SJCRH30 (cell line): Measurements from ENCODE around the gene PNMA8B. TPM values are rescaled to one million over a fixed set of nuclear protein-coding genes. Genes with fewer than 3 reads are reported as not detected.
"Not testable (repeated sequence)": the region's sequence is repeated elsewhere in the genome, so short reads cannot be mapped to it uniquely, and the experiment has no call there.

Source experiments
- DNase-seq, 2 experiments: peaks; one replicate each; pipeline ENCODE4 v3.0.0-alpha.2; 2015 to 2020
- H3K27ac ChIP-seq: fragments of 250-450 bp; sonication (Bioruptor Pico); 2 replicates; pipeline ENCODE4 v1.5.1; 2020; ENCODE audit warnings: mild to moderate bottlenecking, moderate library complexity
- H3K27me3 ChIP-seq: fragments of 250-450 bp; sonication (Bioruptor Pico); 2 replicates; pipeline ENCODE4 v1.5.1; 2020; ENCODE audit warnings: mild to moderate bottlenecking, moderate library complexity
- H3K36me3 ChIP-seq: fragments of 250-450 bp; sonication (Bioruptor Pico); 2 replicates; pipeline ENCODE4 v1.5.1; 2020; ENCODE audit warnings: mild to moderate bottlenecking, moderate library complexity
- H3K4me1 ChIP-seq: fragments of 250-450 bp; sonication (Bioruptor Pico); 2 replicates; pipeline ENCODE4 v1.5.1; 2020; ENCODE audit warnings: mild to moderate bottlenecking, moderate library complexity
- H3K4me3 ChIP-seq: fragments of 250-450 bp; sonication (Bioruptor Pico); 2 replicates; pipeline ENCODE4 v1.5.1; 2020; ENCODE audit warnings: mild to moderate bottlenecking, moderate library complexity
- H3K9me3 ChIP-seq: fragments of 250-450 bp; sonication (Bioruptor Pico); replicated peaks from 2 replicates; pipeline ENCODE4 v1.5.1; 2020; ENCODE audit warnings: mild to moderate bottlenecking, moderate library complexity
- total RNA-seq: library from RNA; depleted of rRNA; stranded (reverse); fragments of >200 nt; shearing (Covaris generic); gene quantifications from 2 replicates; pipeline ENCODE4 v1.2.3, GENCODE V29; 2014; rRNA removed

Gene PNMA8B, protein sequence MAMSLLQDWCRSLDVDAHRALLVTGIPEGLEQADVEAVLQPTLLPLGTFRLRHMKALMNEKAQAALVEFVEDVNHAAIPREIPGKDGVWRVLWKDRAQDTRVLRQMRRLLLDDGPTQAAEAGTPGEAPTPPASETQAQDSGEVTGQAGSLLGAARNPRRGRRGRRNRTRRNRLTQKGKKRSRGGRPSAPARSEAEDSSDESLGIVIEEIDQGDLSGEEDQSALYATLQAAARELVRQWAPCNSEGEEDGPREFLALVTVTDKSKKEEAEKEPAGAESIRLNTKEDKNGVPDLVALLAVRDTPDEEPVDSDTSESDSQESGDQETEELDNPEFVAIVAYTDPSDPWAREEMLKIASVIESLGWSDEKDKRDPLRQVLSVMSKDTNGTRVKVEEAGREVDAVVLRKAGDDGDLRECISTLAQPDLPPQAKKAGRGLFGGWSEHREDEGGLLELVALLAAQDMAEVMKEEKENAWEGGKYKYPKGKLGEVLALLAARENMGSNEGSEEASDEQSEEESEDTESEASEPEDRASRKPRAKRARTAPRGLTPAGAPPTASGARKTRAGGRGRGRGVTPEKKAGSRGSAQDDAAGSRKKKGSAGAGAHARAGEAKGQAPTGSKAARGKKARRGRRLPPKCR
- total RNA-seq, result 0.04 TPM in 1 of 2 replicates, not detected in the other

DNA sequence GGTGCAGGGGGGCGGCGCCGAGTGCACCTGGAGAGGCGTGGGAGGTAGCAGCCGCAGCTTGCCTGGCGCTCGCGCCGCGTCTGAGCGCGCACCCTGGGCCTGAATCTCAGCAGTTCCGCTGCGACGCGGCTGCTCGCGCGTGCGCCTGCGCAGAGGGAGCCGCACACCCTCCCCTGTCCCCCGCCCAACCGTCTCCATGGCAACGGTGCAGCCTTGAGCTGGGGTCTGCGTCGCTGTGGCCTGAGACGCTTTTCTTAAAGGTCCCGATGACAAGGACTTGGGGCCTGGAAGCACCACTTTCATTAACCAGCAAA lies at the start of gene PNMA8B:
Gene PNMA8B (minus strand): TSS at position 82 of the 314 bp plus-strand sequence. CDS start 402 bp downstream, outside the sequence.
- peak within 1 kb of the TSS; percentile 12; the same call in 1 of the 2 replicates for H3K4me3 ChIP-seq
- no peaks in the 10 kb centered on the region for H3K36me3 ChIP-seq
- no peaks in the 10 kb centered on the region for H3K9me3 ChIP-seq
- peaks cover 7% of the 10 kb centered on the region; the same call in 1 of the 2 replicates for H3K27me3 ChIP-seq
- H3K27ac ChIP-seq, result no peak within 1 kb of the TSS
- H3K4me1 ChIP-seq, result no peaks in the 10 kb centered on the region
- DNase-seq, result peak; percentile 38 to 47

GRCh38 chr19:46544651-46545050 lies 49.0 kb upstream of the PNMA8B start:
- Histone ChIP-seq H3K27ac (no peak overlapping the region), H3K4me3 (no peak overlapping the region), H3K36me3 (no peaks in the 10 kb centered on the region), H3K9me3 (peaks cover 4% of the 10 kb centered on the region; the same call in 1 of the 2 replicates), H3K27me3 (no peaks in the 10 kb centered on the region), H3K4me1 (no peaks in the 10 kb centered on the region)
- DNase-seq, result no peak

DNA sequence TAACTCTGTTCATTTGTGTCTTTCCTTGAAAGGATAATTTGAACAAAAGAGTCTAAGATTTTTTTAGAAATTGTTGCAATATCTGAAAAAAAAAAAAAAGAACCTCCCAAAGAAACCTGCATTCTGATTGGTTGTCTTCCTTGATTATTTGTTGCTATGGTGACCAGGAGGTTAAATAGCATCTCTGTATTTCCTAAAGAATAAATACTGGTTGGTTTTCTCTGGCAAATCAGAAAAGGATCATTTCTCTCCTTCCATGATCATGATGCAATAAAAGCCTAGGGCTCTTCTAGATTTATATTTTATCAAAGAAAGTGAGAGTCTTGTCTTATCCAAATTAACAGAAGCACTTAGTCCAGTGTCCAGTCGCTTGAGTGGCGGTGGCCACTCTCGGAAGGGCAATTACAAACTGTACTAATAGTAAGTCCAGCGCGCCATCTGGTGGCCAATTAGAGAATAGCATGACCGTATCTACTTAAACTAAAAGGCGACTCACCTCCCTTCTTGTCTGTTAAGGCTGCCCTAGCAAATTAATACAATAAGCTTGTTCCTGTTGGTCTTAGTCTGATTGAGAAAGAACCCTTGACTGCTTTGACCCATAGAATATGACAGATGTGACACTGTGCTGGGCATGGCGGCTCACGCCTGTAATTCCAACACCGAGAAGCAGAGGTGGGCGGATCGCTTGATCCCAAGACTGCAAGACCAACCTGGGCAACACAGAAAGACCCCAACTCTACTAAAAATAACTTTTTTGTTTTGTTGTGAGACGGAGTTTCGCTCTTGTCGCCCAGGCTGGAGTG lies 47.0 kb upstream of the PNMA8B start:
- H3K4me3 ChIP-seq, result no peak overlapping the region
- H3K27ac ChIP-seq, result no peak overlapping the region
- no peaks in the 10 kb centered on the region for H3K27me3 ChIP-seq
- DNase-seq, result peak; percentile 87 to 92
- H3K9me3 ChIP-seq, result no peaks in the 10 kb centered on the region
- no peaks in the 10 kb centered on the region for H3K4me1 ChIP-seq
- H3K36me3 ChIP-seq, result no peaks in the 10 kb centered on the region

DNA sequence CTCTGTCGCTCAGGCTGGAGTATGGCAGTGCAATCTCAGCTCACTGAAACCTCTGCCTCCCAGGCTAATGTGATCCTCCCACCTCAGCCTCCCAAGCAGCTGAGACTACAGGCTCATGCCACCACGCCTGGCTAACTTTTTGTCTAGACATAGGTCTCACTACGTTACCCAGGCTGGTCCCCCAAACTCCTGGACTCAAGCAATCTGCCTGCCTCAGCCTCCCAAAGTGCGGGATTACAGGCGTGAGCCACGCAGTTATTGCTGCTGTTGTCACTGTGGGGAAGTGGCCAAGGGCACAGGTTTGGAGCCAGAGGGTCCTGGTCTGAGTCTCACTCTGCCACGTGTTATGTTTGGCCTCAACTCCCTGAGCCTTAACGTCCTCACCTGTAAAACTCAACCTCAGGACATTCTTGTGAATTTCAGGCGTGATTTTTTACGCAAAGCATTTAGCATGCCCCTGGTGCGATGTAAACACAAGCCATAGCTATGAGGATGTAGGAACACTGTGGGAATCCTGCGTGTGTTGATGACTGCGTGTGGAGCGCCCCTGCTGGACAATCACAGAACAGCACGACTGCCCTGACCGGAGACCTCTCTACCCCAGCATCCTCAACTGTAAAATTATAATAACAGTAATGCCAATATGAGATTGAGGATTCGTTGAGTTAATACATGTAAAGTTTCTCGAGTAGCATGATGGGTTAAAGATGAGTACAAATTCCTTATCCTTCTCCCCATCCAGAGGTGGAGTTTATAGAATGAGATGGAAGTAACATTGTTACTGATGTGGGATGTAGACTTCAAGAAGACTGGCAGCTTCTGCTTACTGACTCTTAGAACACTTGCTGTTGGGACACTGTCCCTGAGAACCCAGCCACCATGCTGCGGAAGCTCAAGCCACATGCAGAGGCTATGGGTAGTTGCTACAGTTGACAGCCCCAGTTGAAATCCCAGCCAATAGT lies 41.8 kb upstream of the PNMA8B start:
- no peaks in the 10 kb centered on the region for H3K27me3 ChIP-seq
- DNase-seq, result peak; percentile 37 to 66

DNA sequence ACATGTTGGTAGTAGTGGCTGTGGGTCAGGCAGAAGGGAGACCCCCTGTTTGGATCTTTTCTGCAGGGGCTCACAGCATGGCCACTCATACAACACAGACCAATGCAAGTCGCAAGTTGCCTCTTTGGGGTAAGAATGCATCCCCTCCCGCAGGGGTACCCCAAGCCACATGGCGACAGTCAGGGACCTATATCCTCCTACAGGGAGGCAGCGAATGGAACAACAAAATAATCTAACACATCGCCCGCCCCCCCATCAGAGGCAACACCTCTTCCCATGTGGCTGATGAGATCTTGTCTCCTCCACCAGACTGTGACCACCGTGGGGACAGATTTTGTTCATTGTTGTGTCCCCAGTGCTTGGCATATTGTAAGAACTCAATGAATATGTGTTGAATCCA lies 40.7 kb upstream of the PNMA8B start:
- H3K27me3 ChIP-seq, result no peaks in the 10 kb centered on the region
- no peaks in the 10 kb centered on the region for H3K4me1 ChIP-seq
- no peak overlapping the region for H3K4me3 ChIP-seq
- H3K9me3 ChIP-seq, result no peaks in the 10 kb centered on the region
- no peak for DNase-seq
- no peaks in the 10 kb centered on the region for H3K36me3 ChIP-seq
- no peak overlapping the region for H3K27ac ChIP-seq

More for the DNA sequence above, 41.8 kb upstream of the PNMA8B start:
- H3K4me1 ChIP-seq, result no peaks in the 10 kb centered on the region
- no peaks in the 10 kb centered on the region for H3K36me3 ChIP-seq
- H3K27ac ChIP-seq, result no peak overlapping the region
- no peaks in the 10 kb centered on the region for H3K9me3 ChIP-seq
- no peak overlapping the region for H3K4me3 ChIP-seq

- Histone ChIP-seq H3K36me3 (no peaks in the 10 kb centered on the region), H3K27ac (no peak overlapping the region)
- DNase-seq, result no peak
Measured at GRCh38 chr19:46533621-46534081, 38.0 kb upstream of the PNMA8B start.

DNA sequence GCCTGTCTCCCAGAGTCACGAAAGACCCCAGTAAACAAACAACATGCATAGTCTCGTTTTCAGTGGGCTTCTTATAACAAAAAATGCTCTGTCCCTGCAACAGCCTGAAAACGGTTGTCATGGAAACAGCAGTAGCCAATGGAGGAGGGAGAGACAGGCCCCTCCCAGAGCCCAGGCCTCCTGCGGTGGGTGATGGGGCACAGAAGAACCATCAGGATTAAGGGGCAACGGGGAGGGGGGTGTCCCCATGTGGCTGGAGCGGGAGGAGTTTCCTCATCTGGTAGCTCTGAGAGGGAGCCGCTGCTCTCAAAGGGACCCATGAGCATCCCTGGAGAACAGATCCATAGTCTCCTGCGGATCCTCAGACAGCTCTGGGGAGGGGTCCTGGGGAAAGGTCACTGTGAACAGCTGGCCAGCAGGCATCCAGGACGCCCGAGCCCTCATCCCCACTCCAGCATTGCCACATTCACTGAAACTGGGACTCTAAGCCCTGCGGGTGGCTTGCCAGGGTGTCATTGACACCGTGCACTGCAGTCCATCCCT lies 37.5 kb upstream of the PNMA8B start:
- H3K36me3 ChIP-seq, result no peaks in the 10 kb centered on the region
- H3K9me3 ChIP-seq, result no peaks in the 10 kb centered on the region
- H3K4me3 ChIP-seq, result no peak overlapping the region
- DNase-seq, result no peak
- H3K27ac ChIP-seq, result no peak overlapping the region
- no peaks in the 10 kb centered on the region for H3K27me3 ChIP-seq
- no peaks in the 10 kb centered on the region for H3K4me1 ChIP-seq

More at GRCh38 chr19:46533621-46534081, 38.0 kb upstream of the PNMA8B start:
- Histone ChIP-seq H3K4me3 (no peak overlapping the region), H3K27me3 (no peaks in the 10 kb centered on the region), H3K4me1 (no peaks in the 10 kb centered on the region), H3K9me3 (no peaks in the 10 kb centered on the region)

DNA sequence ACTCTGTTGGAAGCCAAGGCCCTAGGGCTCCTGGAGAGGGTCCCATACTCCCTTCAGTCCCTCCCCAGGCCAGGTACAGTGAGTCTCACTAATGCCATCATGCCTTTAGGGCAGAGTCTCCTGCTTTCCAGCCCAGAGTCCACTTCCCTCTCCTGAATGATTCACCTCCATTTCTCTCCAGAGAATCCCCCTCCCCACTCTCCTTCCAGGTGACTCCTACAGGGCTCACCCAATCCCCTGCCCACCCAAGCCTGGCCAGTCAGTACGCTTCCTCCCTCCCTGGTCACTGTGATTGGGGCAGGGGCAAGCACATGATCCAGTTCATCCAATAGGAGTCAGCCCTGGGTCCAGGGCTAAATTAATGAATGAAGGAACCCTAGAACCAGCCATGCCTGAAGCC lies 35.0 kb upstream of the PNMA8B start:
- H3K36me3 ChIP-seq, result no peaks in the 10 kb centered on the region
- H3K4me3 ChIP-seq, result no peak overlapping the region
- H3K27ac ChIP-seq, result no peak overlapping the region
- H3K27me3 ChIP-seq, result no peaks in the 10 kb centered on the region
- peak in 1 of 2 experiments; percentile 22 for DNase-seq
- no peaks in the 10 kb centered on the region for H3K9me3 ChIP-seq
- no peaks in the 10 kb centered on the region for H3K4me1 ChIP-seq

DNA sequence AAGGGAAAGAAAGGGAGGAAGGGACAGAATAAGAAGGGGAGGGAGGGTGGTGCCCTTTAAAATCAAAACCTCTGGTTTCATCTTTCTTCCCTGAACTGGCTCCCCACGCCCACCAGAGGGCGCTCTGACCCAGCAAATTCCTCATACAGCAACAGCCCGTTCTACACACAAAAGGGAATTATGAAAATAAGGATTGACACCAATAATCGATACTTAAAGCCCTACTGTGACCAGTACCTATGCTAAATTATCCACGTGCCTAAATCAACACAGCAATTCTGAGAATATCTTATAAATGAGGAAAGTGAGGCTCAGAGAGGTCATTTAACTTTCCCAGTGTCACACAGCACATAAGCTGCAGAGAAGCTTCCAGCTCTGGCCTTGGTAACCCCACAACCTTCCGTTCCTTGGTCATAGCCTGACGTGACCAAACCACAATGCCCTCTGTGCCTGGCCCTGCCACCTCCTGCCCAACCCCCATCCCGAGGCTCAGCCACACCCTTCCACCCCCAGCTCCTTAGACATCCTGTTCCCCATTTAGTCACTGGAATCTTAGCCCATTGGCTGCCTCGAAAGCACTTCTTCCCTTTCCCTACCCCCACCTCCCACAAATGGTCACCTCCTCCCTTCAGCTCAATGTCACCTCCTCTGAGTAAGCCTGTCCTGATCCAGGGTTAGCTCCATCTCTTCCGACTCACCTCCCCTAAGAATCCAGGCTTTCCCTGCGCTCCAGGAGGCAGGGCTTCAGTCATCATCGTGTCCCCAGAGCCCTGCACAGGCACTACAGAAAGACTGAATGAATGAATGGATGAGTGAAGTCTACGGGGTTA lies 34.2 kb upstream of the PNMA8B start:
- no peak overlapping the region for H3K27ac ChIP-seq
- H3K27me3 ChIP-seq, result no peaks in the 10 kb centered on the region
- no peaks in the 10 kb centered on the region for H3K9me3 ChIP-seq
- H3K36me3 ChIP-seq, result no peaks in the 10 kb centered on the region
- no peaks in the 10 kb centered on the region for H3K4me1 ChIP-seq
- no peak overlapping the region for H3K4me3 ChIP-seq
- peak; percentile 48 to 80 for DNase-seq

DNA sequence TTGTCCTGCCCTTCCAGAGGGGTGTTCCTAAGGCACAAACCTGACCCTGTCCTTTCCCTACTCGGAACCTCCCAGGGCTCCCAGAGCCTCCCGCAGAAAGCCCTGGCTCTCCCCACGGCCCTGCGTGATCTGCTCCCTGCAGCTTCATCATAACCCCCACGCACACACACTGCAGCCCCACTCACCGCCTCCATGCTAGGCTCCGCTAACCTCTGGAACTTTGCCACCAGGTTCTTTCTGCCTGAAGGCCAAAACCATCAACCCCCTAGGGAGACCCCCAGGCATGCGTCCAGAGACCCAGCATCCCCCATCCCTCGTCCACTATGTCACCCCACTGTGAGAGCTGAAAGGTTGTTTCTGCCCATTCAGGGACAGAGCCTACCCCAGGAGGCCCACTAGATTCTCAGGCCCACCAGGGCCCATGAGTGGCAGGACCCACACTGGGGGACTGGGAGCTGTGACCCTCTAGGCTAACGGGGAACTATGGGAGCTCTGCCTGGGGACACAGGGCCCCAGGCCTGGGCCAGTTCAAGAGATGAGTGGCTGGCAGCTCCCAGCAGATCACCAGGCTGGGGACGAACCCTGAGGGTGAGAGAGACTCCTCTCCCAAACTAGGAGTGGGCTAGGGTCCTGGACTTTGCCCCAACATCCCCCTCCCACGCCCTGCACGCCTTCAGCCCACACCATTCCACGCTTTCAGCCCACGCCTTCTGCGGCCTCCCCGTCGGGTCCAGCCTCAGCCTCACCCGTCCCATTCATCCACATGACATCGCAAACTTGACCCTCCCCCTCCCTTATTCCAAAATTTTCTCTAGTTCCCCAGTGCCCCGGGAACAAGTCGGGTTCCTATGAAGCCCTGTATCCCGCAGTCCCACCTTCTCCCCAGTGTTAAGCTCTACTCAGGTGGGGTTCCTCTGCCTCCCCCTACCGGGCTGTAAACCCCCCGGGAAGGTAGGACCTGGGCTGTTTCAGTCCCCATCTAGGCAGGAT lies 33.2 kb upstream of the PNMA8B start:
- Histone ChIP-seq H3K9me3 (no peaks in the 10 kb centered on the region; the same call in 1 of the 2 replicates), H3K4me3 (no peak overlapping the region), H3K27ac (no peak overlapping the region), H3K36me3 (no peaks in the 10 kb centered on the region), H3K27me3 (no peaks in the 10 kb centered on the region), H3K4me1 (no peaks in the 10 kb centered on the region)
- no peak for DNase-seq

DNA sequence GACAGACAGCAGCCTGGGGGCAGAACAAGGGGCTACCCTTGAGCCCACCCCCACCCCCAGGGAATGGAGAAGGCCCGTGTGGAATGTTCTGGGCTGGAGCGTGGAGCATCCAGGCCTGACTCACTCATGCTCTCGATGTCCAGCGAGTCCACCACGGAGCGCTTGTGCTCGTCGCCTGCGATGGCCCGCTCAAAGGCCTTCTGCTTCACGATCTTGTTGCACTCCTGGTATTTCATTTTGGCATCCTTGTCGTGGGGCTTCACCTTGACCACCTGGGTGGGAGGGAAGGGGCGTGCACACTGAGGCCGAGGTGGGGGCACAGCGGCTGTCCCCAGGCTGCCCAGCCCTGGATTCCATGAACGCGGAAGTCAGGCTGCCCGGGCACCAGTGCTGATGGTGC lies 31.1 kb upstream of the PNMA8B start:
- not testable (repeated sequence) for H3K4me1 ChIP-seq, H3K27ac ChIP-seq, H3K36me3 ChIP-seq, DNase-seq, H3K9me3 ChIP-seq, H3K4me3 ChIP-seq, H3K27me3 ChIP-seq

DNA sequence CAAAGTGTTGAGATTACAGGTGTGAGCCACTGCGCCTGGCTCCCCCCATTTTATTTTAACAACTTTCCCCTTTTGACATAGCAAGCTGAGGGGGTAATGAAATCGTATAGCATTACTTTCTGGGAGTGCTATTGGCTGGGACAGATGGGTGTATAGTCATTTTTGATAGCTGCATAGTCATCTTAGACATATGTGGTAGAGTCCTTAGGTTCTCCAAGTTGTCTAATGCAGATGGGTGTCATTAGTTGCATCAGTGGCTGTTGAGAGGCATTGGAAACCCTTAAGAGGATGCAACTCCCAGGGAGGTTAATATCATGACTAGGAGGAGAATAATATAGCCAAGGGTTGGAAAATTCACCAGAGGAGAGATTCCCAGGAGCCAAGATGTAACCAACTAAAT lies 28.6 kb upstream of the PNMA8B start:
- no peaks in the 10 kb centered on the region; the same call in 1 of the 2 replicates for H3K9me3 ChIP-seq
- no peak for DNase-seq
- H3K27me3 ChIP-seq, result no peaks in the 10 kb centered on the region
- no peaks in the 10 kb centered on the region for H3K4me1 ChIP-seq
- no peak overlapping the region for H3K27ac ChIP-seq
- no peak overlapping the region for H3K4me3 ChIP-seq
- H3K36me3 ChIP-seq, result no peaks in the 10 kb centered on the region
